K562 (cell line): ENCODE data around the gene UNC45A. TPM values are rescaled to one million over a fixed set of nuclear protein-coding genes. Genes with fewer than 3 reads are reported as not detected.
A peak's percentile ranks its signal among the peaks of the same experiment; 100 is the strongest.

Experiments used
- ATF1 ChIP-seq, 2 experiments: fragments of 450-650 bp in 1 of 2; IDR thresholded peaks; 2 replicates each; pipeline ENCODE4 v1.6.1; 2016; ENCODE audit warnings: missing compliant biosample characterization in 1 of 2, missing genetic modification characterization in 1 of 2
- ATF6 ChIP-seq: sonication (generic); formaldehyde crosslinking; IDR thresholded peaks from 2 replicates; pipeline ENCODE4 v1.4.0; 2020; ENCODE audit warnings: mild to moderate bottlenecking, missing genetic modification reagents
- BHLHE40 ChIP-seq: IDR thresholded peaks from 2 replicates; pipeline ENCODE4 v1.6.1; 2011; ENCODE audit warnings: low read length, improper control_type of control experiment
- DEAF1 ChIP-seq: fragments of 450-650 bp; formaldehyde crosslinking; IDR thresholded peaks from 2 replicates; pipeline ENCODE4 v1.4.0; 2020; ENCODE audit warnings: mild to moderate bottlenecking, moderate library complexity
- ESRRB ChIP-seq: fragments of 250-450 bp; sonication (Bioruptor Pico); IDR thresholded peaks from 2 replicates; pipeline ENCODE4 v1.5.0; 2020; ENCODE audit warnings: mild to moderate bottlenecking, moderate library complexity, borderline replicate concordance
- HBP1 ChIP-seq: fragments of 450-650 bp; formaldehyde crosslinking; IDR thresholded peaks from 2 replicates; pipeline ENCODE4 v1.4.0; 2022; ENCODE audit warnings: missing genetic modification characterization
- HCFC1 ChIP-seq: IDR thresholded peaks from 2 replicates; pipeline ENCODE4 v1.6.1; 2012; ENCODE audit warnings: low read depth, low read length, improper control_type of control experiment
- HMGN3 ChIP-seq: IDR thresholded peaks from 2 replicates; pipeline ENCODE4 v1.6.1; 2011; ENCODE audit warnings: borderline replicate concordance, low read depth, mild to moderate bottlenecking, mixed read lengths, low read length; ENCODE audit not compliant: insufficient read length; ENCODE audit errors: extremely low read depth
- KDM2B ChIP-seq: fragments of 250-450 bp; sonication (Bioruptor Pico); IDR thresholded peaks from 2 replicates; pipeline ENCODE4 v1.8.0; 2021; ENCODE audit warnings: mild to moderate bottlenecking, moderate library complexity
- SMARCA4 ChIP-seq: fragments of 450-650 bp; IDR thresholded peaks from 2 replicates; pipeline ENCODE4 v1.6.1; 2016
- STAG1 ChIP-seq: sonication (generic); formaldehyde crosslinking; IDR thresholded peaks from 2 replicates; pipeline ENCODE4 v1.5.0; 2020; ENCODE audit warnings: missing genetic modification reagents, borderline replicate concordance
- TBP ChIP-seq: optimal IDR thresholded peaks from 2 replicates; pipeline ENCODE3; 2011; ENCODE audit warnings: low read depth, low read length, improper control_type of control experiment
- THAP12 ChIP-seq: fragments of 250-450 bp; sonication (Bioruptor Pico); IDR thresholded peaks from 2 replicates; pipeline ENCODE4 v1.9.0; 2021; ENCODE audit warnings: mild to moderate bottlenecking, inconsistent platforms
- ZBTB7A ChIP-seq: IDR thresholded peaks from 2 replicates; pipeline ENCODE4 v1.6.1; 2011; ENCODE audit warnings: low read depth, mild to moderate bottlenecking, low read length, moderate library complexity, borderline replicate concordance; ENCODE audit not compliant: control insufficient read depth
- ZNF253 ChIP-seq: fragments of 250-450 bp; sonication (Bioruptor Pico); conservative IDR thresholded peaks from 2 replicates; pipeline ENCODE4 v1.6.1; 2021; ENCODE audit warnings: mild to moderate bottlenecking
- ZNF449 ChIP-seq: fragments of 250-450 bp; sonication (Bioruptor Pico); IDR thresholded peaks from 2 replicates; pipeline ENCODE4 v1.8.0; 2022; ENCODE audit warnings: moderate library complexity, mild to moderate bottlenecking, inconsistent platforms
- ZNF583 ChIP-seq: fragments of 250-450 bp; sonication (Bioruptor Pico); IDR thresholded peaks from 2 replicates; pipeline ENCODE4 v1.4.0; 2020
- ZZZ3 ChIP-seq: fragments of 450-650 bp; IDR thresholded peaks from 2 replicates; pipeline ENCODE4 v1.6.1; 2016; ENCODE audit warnings: antibody characterized with exemption, mild to moderate bottlenecking, moderate library complexity
- polyA plus RNA-seq, 8 experiments: library from polyadenylated mRNA; depleted of rRNA in 4 of 8; stranded (reverse) in 5 of 8; unstranded in 3 of 8; fragments of >200 nt; fragmentation: Nextera tagmentation in 2 of 8; fragmentation: Illumina TruSeq in 1 of 8; extraction: Ambion mirVana in 2 of 8; extraction: Trizol in 1 of 8; gene quantifications; 2 replicates each; pipeline versions ENCODE4 v1.2.1 to v1.2.3, GENCODE V29; 2011 to 2014; ENCODE audit warnings: inconsistent platforms in 1 of 8, missing spikeins in 1 of 8
- total RNA-seq, 7 experiments: library from RNA; depleted of rRNA in 6 of 7; stranded (reverse); fragments of >200 nt in 6 of 7; fragmentation: Illumina TruSeq in 2 of 7; extraction: Trizol in 2 of 7; gene quantifications; 2 replicates each; pipeline versions ENCODE4 v1.2.1 to v1.2.3, GENCODE V29; 2011 to 2021; ENCODE audit warnings: low replicate concordance in 1 of 7

UNC45A gene
- total and polyA plus RNA-seq, 9 of the 15 experiments (the other 6 are each of a cell fraction or from before 2014, with no cell fraction given) = 22.4 to 79.3 (median 43.7) TPM

- TF ChIP-seq DEAF1 (CRISPR knock-in tag) = 0 out of 2 replicates have a peak, but pooled peaks have one; percentile 6
- no peak for TF ChIP-seq ESRRB (CRISPR knock-in tag)
- no peak for TF ChIP-seq HBP1
- TF ChIP-seq HMGN3 = peak; percentile 79
- TF ChIP-seq HCFC1 = peak; percentile 29; the same call in 1 of the 2 replicates
- 0 out of 2 replicates have a peak, but pooled peaks have one; percentile 7 for TF ChIP-seq ZNF583
- TF ChIP-seq SMARCA4 = peak; percentile 22; the same call in 1 of the 2 replicates
- peak; percentile 77 for TF ChIP-seq THAP12 (CRISPR knock-in tag)
- 0 out of 2 replicates have a peak, but pooled peaks have one; percentile 47 for TF ChIP-seq ATF6 (CRISPR knock-in tag)
- no peak for TF ChIP-seq ZNF449 (CRISPR knock-in tag)
- TF ChIP-seq ZZZ3 = peak; percentile 71; the same call in 1 of the 2 replicates
- TF ChIP-seq KDM2B = peak; percentile 83; the same call in 1 of the 2 replicates
- TF ChIP-seq STAG1 (CRISPR knock-in tag) = no peak
- peak; percentile 17; the same call in 1 of the 2 replicates for TF ChIP-seq BHLHE40
- peak; percentile 64; the same call in 1 of the 2 replicates for TF ChIP-seq ZBTB7A
- 0 out of 2 replicates have a peak, but pooled peaks have one; percentile 33 for TF ChIP-seq ZNF253
- TF ChIP-seq TBP = peak; percentile 58
- TF ChIP-seq ATF1 (CRISPR knock-in tag; IDR thresholded peaks at IDR 0.05) = no peak
- TF ChIP-seq ATF1 (tag; IDR thresholded peaks at IDR 0.05) = peak; percentile 64
These were observed 32.8 kb upstream of the UNC45A start (continued) for GRCh38 chr15:90902040-90902839.
